Ovary (tissue), 3 donors: ENCODE results near the gene ZW10.

Experiments used
- CTCF ChIP-seq, 3 donors: fragments of 450-650 bp in 2 of 3; fragments of 200-600 bp in 1 of 3; IDR thresholded peaks; one replicate each; pipeline versions ENCODE4 v1.5.1 to v1.8.0; 2016 to 2022; ENCODE audit warnings: antibody characterized with exemption in 3 of 3, mild to moderate bottlenecking in 1 of 3
- POLR2A ChIP-seq: fragments of 450-650 bp; IDR thresholded peaks from one replicate; pipeline ENCODE4 v1.6.1; 2017; ENCODE audit warnings: antibody characterized with exemption, mild to moderate bottlenecking, moderate library complexity
- donor health status: DM: no; HTN: no; CAD: no.

GRCh38 chr11:113773416-113774173 lies at the start of gene ZW10:
- TF ChIP-seq CTCF (IDR thresholded peaks at IDR 0.05) = peak; percentile 78 to 81 (median 80)
- TF ChIP-seq POLR2A = no peak
